GM12878 (cell line): ENCODE results near the gene GLE1. TPM values are rescaled to one million over a fixed set of nuclear protein-coding genes. Genes with fewer than 3 reads are reported as not detected.

Source experiments
- ATAC-seq: fragments of 200-7000 bp; cut with Tn5 transposase; 3 replicates; pipeline ENCODE4 v1.9.1; 2020; ENCODE audit warnings: mild to moderate bottlenecking, moderate library complexity
- BruUV-seq: library from RNA; stranded (reverse); fragments of 400-500 nt; replicated peaks from 2 replicates; lab custom pipeline; 2021; lab: Mats Ljungman, UMichigan
- CTCF ChIA-PET: fragments of 300-600 bp; sonication (Branson Sonifier 250); formaldehyde crosslinking; extraction: SDS; loops from one replicate; lab custom pipeline; 2021; ENCODE audit warnings: inconsistent platforms; lab: Yijun Ruan, JAX
- POLR2A ChIA-PET: fragments of 350-600 bp; formaldehyde crosslinking; extraction: SDS; loops from one replicate; lab custom pipeline; 2021; ENCODE audit warnings: inconsistent platforms; lab: Charles Lee
- RAD21 ChIA-PET: fragments of 300-600 bp; sonication (Branson Sonifier 250); formaldehyde crosslinking; loops from one replicate; lab custom pipeline; 2023; ENCODE audit warnings: antibody characterized with exemption; ENCODE audit not compliant: unreplicated experiment; lab: Charles Lee
- SMC1A ChIA-PET: fragments of 300-600 bp; sonication (Branson Sonifier 250); formaldehyde crosslinking; loops from one replicate; lab custom pipeline; 2023; ENCODE audit not compliant: unreplicated experiment, uncharacterized antibody; lab: Charles Lee
- DNase-seq: peaks from one replicate; pipeline ENCODE4 v3.0.0-alpha.2; 2011; ENCODE audit warnings: low read depth, low spot score
- FAIRE-seq: peaks from 3 replicates; lab custom pipeline; 2011; peaks lifted over from hg19 to GRCh38; lab: Jason Lieb, UNC
- H2AFZ ChIP-seq: 2 replicates; pipeline ENCODE4 v1.6.0; 2011; ENCODE audit warnings: low read depth, low read length, control low read depth; ENCODE audit not compliant: control insufficient read depth
- H3K27ac ChIP-seq: 2 replicates; pipeline ENCODE4 v1.5.1; 2011; ENCODE audit warnings: control low read depth; ENCODE audit not compliant: control insufficient read depth, insufficient read depth
- H3K27me3 ChIP-seq, 2 experiments: replicated peaks in 1 of 2; 2 replicates each; pipeline versions ENCODE4 v1.6.0 to v1.6.1; 2011; ENCODE audit warnings: low read length in 1 of 2; ENCODE audit not compliant: control insufficient read depth in 2 of 2, insufficient read depth in 2 of 2
- H3K36me3 ChIP-seq, 2 experiments: 2 replicates each; pipeline ENCODE4 v1.5.1; 2011; ENCODE audit warnings: low read length in 1 of 2; ENCODE audit not compliant: control insufficient read depth in 2 of 2, insufficient read depth in 2 of 2
- H3K4me1 ChIP-seq: 2 replicates; pipeline ENCODE4 v1.6.1; 2011; ENCODE audit warnings: mild to moderate bottlenecking, low read length, moderate library complexity, mixed read lengths; ENCODE audit not compliant: control insufficient read depth, insufficient read depth
- H3K4me2 ChIP-seq: 2 replicates; pipeline ENCODE4 v1.6.0; 2011; ENCODE audit warnings: control low read depth; ENCODE audit not compliant: control insufficient read depth, insufficient read depth
- H3K4me3 ChIP-seq: fragments of 200-600 bp; sonication (generic); 2 replicates; pipeline ENCODE4 v1.5.1; 2016
- H3K79me2 ChIP-seq: 2 replicates; pipeline ENCODE4 v1.6.0; 2011; ENCODE audit warnings: low read length; ENCODE audit not compliant: control insufficient read depth, insufficient read depth
- H3K9ac ChIP-seq: 2 replicates; pipeline ENCODE4 v1.8.0; 2011; ENCODE audit warnings: low read length, control low read depth, mixed read lengths; ENCODE audit not compliant: control insufficient read depth, insufficient read depth
- H3K9me3 ChIP-seq: replicated peaks from 3 replicates; pipeline ENCODE4 v1.5.1; 2011; ENCODE audit warnings: mild to moderate bottlenecking, low read length; ENCODE audit not compliant: control insufficient read depth, insufficient read depth
- H4K20me1 ChIP-seq: 2 replicates; pipeline ENCODE4 v1.6.0; 2011; ENCODE audit not compliant: control insufficient read depth, insufficient read depth
- EED ChIP-seq: sonication (generic); IDR thresholded peaks from 2 replicates; pipeline ENCODE4 v1.6.1; 2016; ENCODE audit warnings: antibody characterized with exemption, low read depth
- FOXK2 ChIP-seq: fragments of 450-650 bp; IDR thresholded peaks from 2 replicates; pipeline ENCODE4 v1.6.1; 2017; ENCODE audit warnings: mild to moderate bottlenecking, moderate library complexity
- IKZF2 ChIP-seq, 2 experiments: fragments of 450-650 bp; IDR thresholded peaks; 2 replicates each; pipeline ENCODE4 v1.6.1; 2017; ENCODE audit warnings: mild to moderate bottlenecking in 2 of 2, moderate library complexity in 2 of 2
- NBN ChIP-seq: fragments of 450-650 bp; IDR thresholded peaks from 2 replicates; pipeline ENCODE4 v1.6.1; 2016
- NFIC ChIP-seq: IDR thresholded peaks from 2 replicates; pipeline ENCODE4 v1.6.1; 2012; ENCODE audit warnings: low read depth, mild to moderate bottlenecking, inconsistent platforms, low read length, moderate library complexity
- NR2C1 ChIP-seq: fragments of 450-650 bp; IDR thresholded peaks from 2 replicates; pipeline ENCODE4 v1.6.1; 2017; ENCODE audit warnings: antibody characterized with exemption, mild to moderate bottlenecking, moderate library complexity
- NR2F1 ChIP-seq: fragments of 450-650 bp; conservative IDR thresholded peaks from 2 replicates; pipeline ENCODE4 v1.6.1; 2017; ENCODE audit warnings: mild to moderate bottlenecking
- NRF1 ChIP-seq: conservative IDR thresholded peaks from 2 replicates; pipeline ENCODE4 v1.6.1; 2011; ENCODE audit warnings: mild to moderate bottlenecking, low read depth, low read length, improper control_type of control experiment
- POLR2A ChIP-seq: IDR thresholded peaks from 2 replicates; pipeline ENCODE4 v1.6.1; 2011; ENCODE audit warnings: low read depth, mild to moderate bottlenecking, low read length
- SPI1 ChIP-seq: IDR thresholded peaks from 2 replicates; pipeline ENCODE4 v1.6.1; 2011; ENCODE audit warnings: low read depth, mild to moderate bottlenecking, low read length, moderate library complexity, borderline replicate concordance; ENCODE audit not compliant: insufficient read depth
- ZNF207 ChIP-seq: fragments of 450-650 bp; IDR thresholded peaks from 2 replicates; pipeline ENCODE4 v1.6.1; 2014; ENCODE audit warnings: antibody characterized with exemption, mild to moderate bottlenecking, borderline replicate concordance
- WGBS: methylation state at CpG from one replicate; pipeline ENCODE4 v1.1.6; 2016; ENCODE audit warnings: low lambda C conversion rate; ENCODE audit not compliant: insufficient replicate concordance, insufficient coverage; ENCODE audit errors: missing lambda C conversion rate; 5-methylcytosine and 5-hydroxymethylcytosine counted together
- in situ Hi-C: fragments of 300-500 bp; cut with MboI; formaldehyde crosslinking; loops from 9 replicates; pipeline ENCODE4 v1.14.3; 2018; ENCODE audit warnings: mixed read lengths
- intact Hi-C: fragments of 100-400 bp; cut with micrococcal nuclease; formaldehyde crosslinking; loops from one replicate; pipeline ENCODE4 v1.14.2; 2022; ENCODE audit not compliant: unreplicated experiment
- polyA plus RNA-seq, 11 experiments: library from polyadenylated mRNA; depleted of rRNA in 4 of 11; unstranded in 6 of 11; stranded (reverse) in 5 of 11; fragments of >200 nt; fragmentation: Nextera tagmentation in 4 of 11; fragmentation: Illumina TruSeq in 1 of 11; extraction: Ambion mirVana in 4 of 11; extraction: Trizol in 1 of 11; gene quantifications; 1 replicate in 1 of 11; 2 replicates in 10 of 11; pipeline versions ENCODE4 v1.2.1 to v1.2.3, GENCODE V29; 2011 to 2016; ENCODE audit warnings: inconsistent platforms in 2 of 11, missing spikeins in 2 of 11, low read depth in 1 of 11
- total RNA-seq, 4 experiments: library from RNA; depleted of rRNA in 3 of 4; stranded (reverse); fragments of >200 nt in 3 of 4; fragmentation: Illumina TruSeq in 1 of 4; extraction: Trizol in 1 of 4; gene quantifications; 2 replicates each; pipeline versions ENCODE4 v1.2.1 to v1.2.3, GENCODE V29; 2013 to 2021
- TF ChIP-seq, protein P1 (sequence below): fragments of 450-650 bp; IDR thresholded peaks from 2 replicates; pipeline ENCODE4 v1.6.1; 2017; ENCODE audit warnings: low read depth, mild to moderate bottlenecking, moderate library complexity
- TF ChIP-seq, protein P2 (sequence below): IDR thresholded peaks from 2 replicates; pipeline ENCODE4 v1.6.1; 2012; ENCODE audit warnings: low read depth, low read length, improper control_type of control experiment

GLE1 gene
- total and polyA plus RNA-seq, 10 of the 15 experiments (the other 5 are each of a cell fraction or from before 2014, with no cell fraction given) = 17.4 to 52.0 (median 37.7) TPM

DNA sequence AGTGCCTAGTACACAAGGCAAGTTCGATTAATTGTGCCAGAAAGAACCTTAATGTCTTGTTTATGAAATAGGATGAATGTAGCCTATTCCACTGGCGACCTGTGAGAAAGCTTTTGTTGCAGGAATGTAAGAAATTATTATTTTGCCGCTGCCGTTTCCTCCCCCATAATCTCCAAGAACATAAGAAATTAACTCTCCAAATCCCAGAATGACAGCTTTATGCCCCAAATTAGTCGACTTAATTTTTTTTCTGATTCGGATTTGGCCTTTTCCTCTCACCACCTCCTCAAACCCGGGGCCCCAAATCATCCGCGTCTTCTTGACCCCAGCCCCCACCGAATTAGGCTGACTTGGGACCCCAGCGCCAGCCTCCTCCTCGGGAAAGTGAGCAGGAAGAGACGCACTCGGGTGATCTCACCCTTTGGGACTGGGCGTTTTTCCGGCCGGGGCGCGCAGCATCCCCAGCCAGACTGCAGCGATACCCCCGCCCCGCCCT, 47.2 kb downstream of the GLE1 start:
- no peaks in the 10 kb centered on the region for H3K36me3 ChIP-seq
- H4K20me1 ChIP-seq = no peaks in the 10 kb centered on the region
- CTCF ChIA-PET = interaction anchor here (0.9 to 3.2 kb wide), 4 partner anchors 11 to 132 kb away, joined by 3 to 10 read pairs (median 4); no protein-coding TSS in a partner anchor
- POLR2A ChIA-PET = interaction anchor here (0.5 to 3.8 kb wide), 17 partner anchors 8 to 453 kb away, joined by 3 to 19 read pairs (median 5); partner anchors contain the start of genes CERCAM, ENDOG, GLE1 and URM1
- in situ Hi-C loops = no loop called here
- TSS peak; percentile 92 for BruUV-seq
- SMC1A ChIA-PET = interaction anchor here (1.0 to 4.5 kb wide), 7 partner anchors 9 to 132 kb away, joined by 3 to 20 read pairs (median 4); partner anchors contain the start of gene GLE1
- intact Hi-C loops = loop anchor here (5.0 to 10.0 kb wide), 2 partner anchors 44 to 133 kb away; partner anchors contain the start of gene SET
- WGBS = 2% methylated on average over 19 of the region's 22 CpGs
- peak overlapping the region; percentile 84 for H3K4me2 ChIP-seq
- H3K9ac ChIP-seq = peak overlapping the region; percentile 72
- H3K4me3 ChIP-seq = peak overlapping the region; percentile 72
- FAIRE-seq = no peak
- H2AFZ ChIP-seq = peak overlapping the region; percentile 91
- no peaks in the 10 kb centered on the region for H3K27me3 ChIP-seq
- peaks cover 36% of the 10 kb centered on the region for H3K79me2 ChIP-seq
- peaks cover 21% of the 10 kb centered on the region for H3K4me1 ChIP-seq
- H3K27ac ChIP-seq = peak overlapping the region; percentile 60
- RAD21 ChIA-PET = interaction anchor here (1.2 to 1.9 kb wide), 6 partner anchors 39 to 266 kb away, joined by 4 to 11 read pairs (median 5); partner anchors contain the start of genes ENDOG and GLE1
- no peak for TF ChIP-seq FOXK2
- 0 out of 2 replicates have a peak, but pooled peaks have one; percentile 20 for TF ChIP-seq EED
- TF ChIP-seq IKZF2 (IDR thresholded peaks at IDR 0.05) = peak; percentile 62
- no peak for DNase-seq
- H3K9me3 ChIP-seq = no peaks in the 10 kb centered on the region
- ATAC-seq = no peak

DNA sequence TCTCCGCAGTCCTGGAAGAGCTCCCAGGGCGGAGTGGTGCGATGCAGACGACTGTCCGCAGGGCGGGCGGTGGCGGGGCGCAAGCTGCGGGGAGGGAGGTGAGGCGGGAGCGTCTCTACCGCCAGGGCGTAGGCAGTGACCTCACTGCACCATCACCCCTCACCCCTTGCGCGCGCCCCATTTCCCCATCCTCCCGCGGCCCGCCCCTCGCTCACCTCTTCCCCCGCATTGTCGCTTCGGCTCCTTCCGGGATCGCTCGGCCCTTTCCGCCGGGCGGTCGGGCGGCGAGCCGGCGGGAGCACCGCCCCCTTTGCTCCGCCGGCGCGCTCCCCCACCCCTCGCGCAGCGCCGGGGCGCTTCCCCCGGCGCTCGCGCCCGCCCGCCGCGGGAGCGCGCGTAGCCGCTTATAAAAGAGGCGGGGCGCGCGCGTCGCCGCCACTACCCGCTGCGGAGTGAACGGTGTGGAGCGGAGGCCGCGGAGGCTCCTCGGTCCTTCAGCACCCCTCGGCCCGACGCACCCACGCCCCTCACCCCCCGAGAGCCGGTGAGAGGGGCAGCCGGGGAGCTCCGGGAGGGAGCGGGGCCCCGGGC, 47.7 kb downstream of the GLE1 start, which contains the start of gene SPTAN1:
Gene SPTAN1 (plus strand): TSS at position 435 of the 591 bp plus-strand sequence. CDS start 14,154 bp downstream, outside the sequence.
- FAIRE-seq = no peak
- H2AFZ ChIP-seq = peak within 1 kb of the TSS; percentile 91
- TF ChIP-seq SPI1 (peak; percentile 15; the same call in 1 of the 2 replicates), POLR2A (peak; percentile 99), NBN (peak; percentile 87; the same call in 1 of the 2 replicates), NR2F1 (peak; percentile 85; the same call in 1 of the 2 replicates), ZNF207 (peak; percentile 49; the same call in 1 of the 2 replicates), NR2C1 (peak; percentile 34; the same call in 1 of the 2 replicates), NRF1 (0 out of 2 replicates have a peak, but pooled peaks have one; percentile 26), NFIC (no peak)
- TF ChIP-seq, protein P1, sequence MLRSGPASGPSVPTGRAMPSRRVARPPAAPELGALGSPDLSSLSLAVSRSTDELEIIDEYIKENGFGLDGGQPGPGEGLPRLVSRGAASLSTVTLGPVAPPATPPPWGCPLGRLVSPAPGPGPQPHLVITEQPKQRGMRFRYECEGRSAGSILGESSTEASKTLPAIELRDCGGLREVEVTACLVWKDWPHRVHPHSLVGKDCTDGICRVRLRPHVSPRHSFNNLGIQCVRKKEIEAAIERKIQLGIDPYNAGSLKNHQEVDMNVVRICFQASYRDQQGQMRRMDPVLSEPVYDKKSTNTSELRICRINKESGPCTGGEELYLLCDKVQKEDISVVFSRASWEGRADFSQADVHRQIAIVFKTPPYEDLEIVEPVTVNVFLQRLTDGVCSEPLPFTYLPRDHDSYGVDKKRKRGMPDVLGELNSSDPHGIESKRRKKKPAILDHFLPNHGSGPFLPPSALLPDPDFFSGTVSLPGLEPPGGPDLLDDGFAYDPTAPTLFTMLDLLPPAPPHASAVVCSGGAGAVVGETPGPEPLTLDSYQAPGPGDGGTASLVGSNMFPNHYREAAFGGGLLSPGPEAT = peak; percentile 36; the same call in 1 of the 2 replicates
- TF ChIP-seq, protein P2, sequence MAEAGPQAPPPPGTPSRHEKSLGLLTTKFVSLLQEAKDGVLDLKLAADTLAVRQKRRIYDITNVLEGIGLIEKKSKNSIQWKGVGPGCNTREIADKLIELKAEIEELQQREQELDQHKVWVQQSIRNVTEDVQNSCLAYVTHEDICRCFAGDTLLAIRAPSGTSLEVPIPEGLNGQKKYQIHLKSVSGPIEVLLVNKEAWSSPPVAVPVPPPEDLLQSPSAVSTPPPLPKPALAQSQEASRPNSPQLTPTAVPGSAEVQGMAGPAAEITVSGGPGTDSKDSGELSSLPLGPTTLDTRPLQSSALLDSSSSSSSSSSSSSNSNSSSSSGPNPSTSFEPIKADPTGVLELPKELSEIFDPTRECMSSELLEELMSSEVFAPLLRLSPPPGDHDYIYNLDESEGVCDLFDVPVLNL = no peak

More for the DNA sequence above, 47.7 kb downstream of the GLE1 start, which contains the start of gene SPTAN1:
- BruUV-seq = no TSS peak
- CTCF ChIA-PET = interaction anchor here (0.9 to 3.2 kb wide), 4 partner anchors 11 to 363 kb away, joined by 3 to 10 read pairs (median 4); no protein-coding TSS in a partner anchor
- Histone ChIP-seq H3K4me1 (peaks cover 23% of the 10 kb centered on the region), H3K36me3 (no peaks in the 10 kb centered on the region), H3K27me3 (no peaks in the 10 kb centered on the region), H3K79me2 (peaks cover 41% of the 10 kb centered on the region), H3K4me2 (peak within 1 kb of the TSS; percentile 84), H3K9ac (peak within 1 kb of the TSS; percentile 72), H3K27ac (peak within 1 kb of the TSS; percentile 60), H3K4me3 (peak within 1 kb of the TSS; percentile 92), H3K9me3 (no peaks in the 10 kb centered on the region), H4K20me1 (no peaks in the 10 kb centered on the region)
- DNase-seq (peak; percentile 60), ATAC-seq (peak; percentile 85)
- SMC1A ChIA-PET = interaction anchor here (1.0 to 4.5 kb wide), 4 partner anchors 40 to 132 kb away, joined by 3 to 20 read pairs (median 3); partner anchors contain the start of gene GLE1
- POLR2A ChIA-PET = interaction anchor here (0.6 to 3.8 kb wide), 13 partner anchors 8 to 396 kb away, joined by 3 to 19 read pairs (median 4); partner anchors contain the start of genes CERCAM, GLE1, ODF2 and URM1
- in situ Hi-C loops = no loop called here
- intact Hi-C loops = loop anchor here (5.0 to 10.0 kb wide), 2 partner anchors 45 to 133 kb away; partner anchors contain the start of gene SET
- RAD21 ChIA-PET = interaction anchor here (1.2 to 1.7 kb wide), 4 partner anchors 40 to 132 kb away, joined by 4 to 7 read pairs (median 4); partner anchors contain the start of gene GLE1
- WGBS = 2% methylated on average over 68 of the region's 81 CpGs
